Measurements from ENCODE around the gene LCN12.

LCN12 gene

DNA sequence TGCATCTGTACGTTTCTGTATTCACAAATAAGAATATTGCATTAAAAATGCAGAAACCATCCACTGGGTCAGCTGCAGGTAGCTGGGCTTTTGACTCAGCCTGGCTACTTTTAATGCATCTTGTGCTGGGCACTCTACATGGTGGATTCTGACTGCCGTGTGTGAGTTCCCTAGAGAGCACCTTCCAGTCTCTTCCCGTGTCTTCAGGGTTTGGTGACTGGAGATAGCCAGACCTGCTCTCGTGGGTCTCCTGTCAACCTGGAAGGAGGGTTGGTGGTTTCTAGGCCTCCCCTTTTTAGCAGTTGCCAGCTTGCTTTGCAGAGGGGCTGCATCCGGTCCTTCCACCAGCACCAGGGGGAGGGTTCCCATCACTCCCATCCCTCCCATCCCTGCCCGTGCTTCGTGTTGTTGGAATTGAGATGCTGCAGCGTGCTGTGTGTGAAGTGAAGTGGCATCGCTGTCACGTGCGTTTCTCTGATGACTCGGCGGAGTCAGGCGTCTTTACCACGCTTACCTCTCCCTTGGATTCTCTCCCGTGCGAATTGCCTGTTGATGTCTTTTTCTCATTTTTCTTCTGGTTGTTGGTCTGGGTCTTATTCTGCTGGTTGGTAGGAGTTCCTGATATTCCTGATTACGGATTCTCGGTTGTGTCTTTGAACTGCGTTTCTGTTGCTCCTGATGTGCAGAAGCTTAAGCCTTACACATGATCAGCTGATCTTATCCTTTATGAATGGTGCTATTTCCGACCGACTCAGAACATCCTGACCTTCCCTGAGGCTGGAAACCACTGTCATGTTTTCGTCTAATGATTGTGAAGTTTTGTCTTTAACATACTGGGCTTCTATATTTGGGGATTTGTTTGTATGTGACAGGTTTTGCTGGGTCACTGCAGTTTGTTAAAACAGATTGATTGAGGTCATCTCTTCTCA lies 24.5 kb upstream of the LCN12 start:
- no peak for DNase-seq

DNA sequence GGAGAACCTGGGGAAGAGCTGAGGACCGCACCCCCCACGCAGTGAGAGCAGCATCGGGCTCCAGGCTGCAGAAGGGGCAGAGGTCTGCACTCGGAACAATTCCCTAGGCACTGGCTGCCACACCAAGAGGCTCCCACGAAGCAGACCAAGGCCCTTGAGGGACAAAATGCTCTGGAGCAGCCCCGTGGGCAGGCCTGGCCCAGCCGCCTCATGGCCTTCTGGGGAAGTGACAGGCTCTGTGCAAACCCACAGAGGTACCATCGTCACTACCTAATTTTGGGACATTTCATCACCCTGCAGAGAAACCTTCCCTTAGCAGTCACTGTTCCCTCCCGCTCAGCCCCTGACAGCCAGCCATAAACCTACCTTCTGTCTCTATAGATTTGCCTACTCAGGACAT lies 23.5 kb upstream of the LCN12 start:
- no peak for DNase-seq

DNA sequence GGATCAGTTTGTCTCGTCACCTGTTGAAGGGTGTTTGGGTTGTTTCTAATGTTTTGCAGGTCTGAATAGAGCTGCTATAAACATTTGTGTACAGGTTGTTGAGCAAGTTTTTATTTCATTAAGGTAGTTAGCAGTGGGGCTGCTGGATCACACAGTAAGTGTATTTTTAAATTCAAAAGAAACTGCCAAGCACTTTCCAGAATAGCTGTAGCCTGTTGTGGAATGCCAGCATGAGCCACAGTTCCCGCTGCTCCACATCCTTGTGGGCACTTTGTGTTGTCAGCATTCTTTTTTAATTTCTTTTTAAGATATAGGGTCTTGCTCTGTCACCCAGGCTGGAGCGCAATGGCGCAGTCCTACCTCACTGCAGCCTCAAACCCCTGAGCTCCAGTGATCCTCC lies 22.1 kb upstream of the LCN12 start:
- DNase-seq = no peak

DNA sequence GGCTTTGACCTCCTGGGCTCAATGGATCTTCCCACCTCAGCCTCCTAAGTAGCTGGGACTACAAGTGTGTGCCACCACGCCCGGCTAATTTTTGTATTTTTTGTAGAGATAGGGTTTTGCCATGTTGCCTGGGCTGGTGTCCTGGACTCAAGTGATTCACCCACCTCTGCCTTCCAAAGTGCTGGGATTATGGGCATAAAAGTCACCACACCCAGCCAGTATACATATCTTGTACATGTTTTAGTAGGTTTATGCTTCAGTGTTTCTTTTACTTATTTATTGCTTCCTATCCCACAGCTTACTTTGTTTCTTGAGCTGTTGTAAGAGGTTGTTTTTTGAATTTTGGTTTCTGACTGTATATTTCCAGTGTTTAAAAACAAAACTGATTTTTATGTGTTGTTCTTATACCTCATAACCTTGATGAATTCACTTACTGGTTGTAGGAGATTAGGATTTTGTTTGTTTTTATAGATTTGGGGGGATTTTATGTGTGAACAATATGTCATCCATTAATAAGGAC lies 20.4 kb upstream of the LCN12 start:
- DNase-seq = no peak

DNA sequence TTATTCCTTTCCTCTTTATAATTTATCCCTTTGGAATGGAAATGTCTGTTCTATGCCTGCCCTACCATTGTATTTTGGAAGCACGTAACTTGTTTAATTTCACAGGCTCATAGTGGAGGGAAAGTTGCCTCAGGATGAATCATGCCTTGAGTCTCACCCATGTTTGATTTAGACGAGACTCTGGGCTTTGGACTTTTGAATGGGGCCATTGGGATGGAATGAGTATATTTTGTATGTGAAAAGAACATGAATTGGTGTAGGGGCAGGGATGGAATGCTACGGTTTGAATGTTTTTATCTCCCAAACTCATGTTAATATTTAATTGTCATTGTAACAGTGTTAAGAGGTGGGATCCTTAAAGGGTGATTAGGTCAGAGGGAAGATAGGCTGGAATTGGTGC lies 17.8 kb upstream of the LCN12 start:
- DNase-seq = no peak

DNA sequence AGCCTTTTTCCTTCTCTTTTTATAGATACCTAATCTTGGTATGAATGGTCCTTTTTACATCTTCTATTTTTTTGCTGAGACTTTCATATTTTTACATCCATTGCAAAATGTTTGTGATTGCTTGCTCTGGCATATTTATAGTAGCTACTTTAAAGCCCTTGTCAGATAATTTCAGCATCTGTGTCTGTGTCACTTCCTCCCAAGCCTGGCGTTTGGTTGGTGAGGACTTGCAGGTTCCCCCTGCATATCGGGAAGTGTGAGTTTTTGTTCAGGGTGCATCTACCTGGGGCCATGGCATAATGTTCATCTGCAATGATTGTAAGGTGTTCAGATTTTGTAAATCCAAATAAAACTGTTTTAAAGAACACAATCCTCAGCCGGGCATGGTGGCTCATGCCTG lies 16.4 kb upstream of the LCN12 start:
- DNase-seq = no peak

DNA sequence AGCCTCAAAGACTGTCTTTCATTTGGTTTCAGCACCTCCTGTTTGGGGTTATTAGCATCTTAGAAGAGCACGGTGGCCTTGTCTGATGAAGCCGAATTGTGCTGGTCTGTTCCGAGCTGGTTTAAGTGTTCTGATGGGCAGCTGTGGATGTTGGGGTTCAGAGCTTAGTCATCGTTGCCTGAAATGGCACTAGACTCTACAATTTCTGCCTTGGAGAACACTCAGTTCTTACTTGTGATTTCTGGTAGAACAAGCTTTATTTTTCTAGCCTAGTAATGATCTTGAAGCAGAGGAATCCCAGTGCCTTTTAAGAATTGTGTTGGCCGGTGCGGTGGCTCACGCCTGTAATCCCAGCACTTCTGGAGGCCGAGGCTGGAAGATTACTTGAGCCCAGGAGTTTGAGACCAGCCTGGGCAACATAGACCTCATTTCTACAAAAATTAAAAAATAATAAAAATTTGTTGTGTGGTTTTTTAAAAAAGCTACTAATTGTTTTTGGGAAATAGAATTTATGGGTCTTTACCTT lies 15.4 kb upstream of the LCN12 start:
- DNase-seq = no peak

DNA sequence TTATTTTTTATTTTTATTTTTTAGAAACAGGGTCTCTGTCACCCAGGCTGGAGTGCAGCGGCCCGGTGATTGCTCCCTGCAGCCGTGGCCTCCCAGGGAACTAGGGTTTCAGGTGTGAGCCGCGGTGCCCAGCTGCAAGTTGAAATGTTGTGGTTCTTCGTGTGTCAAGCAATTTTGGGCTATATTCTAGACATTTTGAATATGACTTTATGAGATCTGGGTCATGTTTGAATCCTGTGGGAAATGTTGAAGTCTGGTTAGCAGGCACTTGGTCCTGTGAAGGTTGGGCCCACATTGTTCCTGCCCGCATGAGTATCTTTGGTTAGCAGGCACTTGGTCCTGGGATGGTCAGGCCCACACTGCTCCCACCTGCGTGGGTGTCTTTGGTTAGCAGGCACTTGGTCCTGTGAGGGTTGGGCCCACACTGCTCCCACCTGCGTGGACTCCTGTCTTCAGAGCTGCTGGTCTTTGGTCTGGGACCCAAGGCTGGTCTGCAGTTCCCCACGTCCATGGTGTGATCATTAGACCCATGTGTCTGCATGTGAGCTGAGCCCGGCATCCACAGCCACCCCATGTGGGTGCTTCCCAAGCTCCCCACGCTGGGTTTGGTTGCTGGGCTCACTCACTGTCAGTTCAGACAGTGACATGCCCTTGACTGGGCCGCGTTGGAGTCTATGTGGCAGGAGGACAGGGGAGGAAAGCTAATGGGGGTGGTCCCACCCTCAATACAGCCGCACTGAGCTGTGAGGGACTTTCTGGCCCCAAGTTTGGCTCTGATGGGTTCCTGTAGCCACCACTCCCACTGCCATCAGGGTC lies 14.7 kb upstream of the LCN12 start:
- no peak for DNase-seq

DNA sequence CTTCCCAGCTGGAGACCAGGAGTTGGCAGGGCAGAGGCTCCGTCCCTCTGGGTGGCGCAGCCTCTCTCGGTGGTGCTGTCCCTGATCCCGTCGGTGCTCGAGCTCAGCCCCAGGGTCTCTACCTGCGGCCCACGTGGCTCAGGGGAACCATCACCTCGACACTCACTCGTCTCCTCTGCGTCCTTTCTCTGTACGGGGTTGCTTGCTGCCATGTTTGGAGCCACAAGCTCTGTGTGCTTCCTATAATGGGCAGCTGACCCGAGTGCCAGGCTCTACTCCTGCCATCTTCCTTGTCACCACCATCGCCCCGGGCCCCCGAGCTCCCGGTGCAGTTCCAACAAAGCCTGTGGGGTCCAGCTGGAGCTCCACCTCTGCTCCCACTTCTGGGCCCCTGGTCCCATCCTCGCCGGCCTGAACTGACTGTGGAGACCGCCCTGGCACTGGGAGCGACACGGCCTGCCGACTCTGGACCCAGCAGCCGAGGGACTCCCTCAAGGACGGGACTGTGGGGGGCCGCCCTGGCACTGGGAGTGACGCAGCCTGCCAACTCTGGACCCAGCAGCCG lies 12.6 kb upstream of the LCN12 start:
- DNase-seq = no peak

DNA sequence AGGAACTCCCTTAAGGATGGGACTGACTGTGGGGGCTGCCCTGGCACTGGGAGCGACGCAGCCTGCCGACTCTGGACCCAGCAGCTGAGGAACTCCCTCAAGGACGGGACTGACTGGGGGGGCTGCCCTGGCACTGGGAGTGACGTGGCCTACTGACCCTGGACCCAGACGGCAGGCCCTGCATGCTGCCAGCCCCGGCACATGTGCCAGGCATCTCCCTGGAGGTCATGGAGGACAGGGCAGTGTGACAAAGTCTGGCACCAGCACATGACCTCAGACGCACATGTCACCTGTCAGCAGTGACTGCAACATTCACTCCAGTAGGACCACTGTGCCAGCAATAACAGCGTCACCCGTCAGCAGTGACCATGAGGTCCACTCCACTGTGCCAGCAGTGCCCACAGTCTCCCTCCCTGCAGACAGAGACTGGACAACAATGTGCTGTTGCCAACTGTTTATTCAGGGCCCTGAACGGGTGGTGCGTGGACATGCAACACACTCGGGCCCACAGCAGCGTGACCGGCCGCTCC lies 12.0 kb upstream of the LCN12 start:
- no peak for DNase-seq

DNA sequence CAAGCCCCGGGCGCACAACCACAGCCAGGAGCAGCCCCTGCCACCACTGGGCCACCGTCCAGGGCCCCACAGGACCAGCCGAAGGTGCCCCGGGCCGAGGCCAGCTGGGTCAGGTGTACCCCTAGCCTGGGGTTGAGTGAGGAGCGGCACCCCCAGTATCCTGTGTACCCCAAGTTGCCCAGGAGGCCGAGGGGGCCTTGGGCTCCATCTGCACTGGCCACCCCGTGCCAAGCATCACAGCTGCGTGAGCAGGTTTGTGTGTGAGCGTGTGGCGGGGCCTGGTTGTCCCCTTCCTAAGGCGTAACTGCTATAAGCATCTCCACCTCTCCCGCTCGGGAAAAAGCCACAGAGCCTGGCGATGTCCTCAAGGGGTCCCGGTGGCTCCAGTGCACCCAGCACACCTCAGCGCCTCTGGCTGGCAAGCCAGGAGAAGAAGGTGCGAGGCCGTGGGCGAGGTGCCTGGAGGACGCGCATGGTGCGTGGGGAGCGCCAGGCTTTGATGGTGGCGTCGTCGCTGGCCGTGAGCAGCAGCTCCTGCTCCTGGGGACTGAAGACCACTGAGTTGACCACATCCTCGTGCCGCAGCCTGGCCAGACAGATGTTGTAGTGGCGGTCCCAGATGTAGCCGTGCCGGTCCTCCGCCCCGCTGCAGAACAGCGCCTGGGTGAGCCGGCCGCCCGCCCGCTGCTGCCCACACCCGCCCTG lies 11.4 kb upstream of the LCN12 start:
- DNase-seq = no peak

DNA sequence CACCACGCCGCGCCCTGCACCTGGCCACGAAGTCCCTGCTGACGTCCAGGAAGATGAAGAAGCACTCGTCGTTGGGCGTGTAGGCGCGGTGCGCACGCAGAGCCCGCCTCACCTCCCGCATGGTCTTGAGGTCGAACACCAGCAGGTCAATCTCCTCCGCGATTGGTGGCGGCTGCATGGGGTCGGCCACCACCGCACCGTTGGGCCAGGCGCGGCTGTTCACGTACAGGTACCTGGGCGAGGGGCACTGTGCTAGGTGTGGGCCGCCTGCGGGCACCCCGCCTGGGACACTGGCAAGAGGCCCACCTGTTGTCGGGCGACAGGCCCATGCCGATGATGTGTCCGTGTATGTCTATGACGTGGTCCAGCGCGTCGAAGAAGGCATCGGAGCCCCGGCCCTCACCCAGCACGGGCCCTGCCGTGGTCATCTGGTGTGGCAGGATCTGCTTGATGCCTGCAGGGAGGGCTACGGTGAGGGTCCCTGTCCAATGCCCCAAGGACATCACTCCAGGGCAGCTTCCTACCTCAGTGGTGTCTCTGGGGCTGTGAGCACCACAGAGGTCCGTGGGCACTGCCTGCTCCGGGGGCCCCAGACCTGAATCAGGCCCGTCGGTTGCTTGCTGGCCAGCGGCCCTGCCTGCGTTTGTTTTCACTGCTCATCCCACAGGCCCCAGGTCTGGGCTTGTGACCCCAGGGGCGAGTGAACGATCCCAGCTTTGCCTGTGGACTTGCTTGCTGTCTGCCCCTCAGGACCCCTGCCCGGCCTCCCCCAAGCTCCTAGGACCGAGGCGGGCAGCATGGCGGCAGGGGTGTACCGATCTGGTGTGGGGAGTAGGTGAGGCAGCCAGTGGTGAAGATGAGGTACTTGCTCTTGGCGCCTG lies 10.6 kb upstream of the LCN12 start:
- no peak for DNase-seq

DNA sequence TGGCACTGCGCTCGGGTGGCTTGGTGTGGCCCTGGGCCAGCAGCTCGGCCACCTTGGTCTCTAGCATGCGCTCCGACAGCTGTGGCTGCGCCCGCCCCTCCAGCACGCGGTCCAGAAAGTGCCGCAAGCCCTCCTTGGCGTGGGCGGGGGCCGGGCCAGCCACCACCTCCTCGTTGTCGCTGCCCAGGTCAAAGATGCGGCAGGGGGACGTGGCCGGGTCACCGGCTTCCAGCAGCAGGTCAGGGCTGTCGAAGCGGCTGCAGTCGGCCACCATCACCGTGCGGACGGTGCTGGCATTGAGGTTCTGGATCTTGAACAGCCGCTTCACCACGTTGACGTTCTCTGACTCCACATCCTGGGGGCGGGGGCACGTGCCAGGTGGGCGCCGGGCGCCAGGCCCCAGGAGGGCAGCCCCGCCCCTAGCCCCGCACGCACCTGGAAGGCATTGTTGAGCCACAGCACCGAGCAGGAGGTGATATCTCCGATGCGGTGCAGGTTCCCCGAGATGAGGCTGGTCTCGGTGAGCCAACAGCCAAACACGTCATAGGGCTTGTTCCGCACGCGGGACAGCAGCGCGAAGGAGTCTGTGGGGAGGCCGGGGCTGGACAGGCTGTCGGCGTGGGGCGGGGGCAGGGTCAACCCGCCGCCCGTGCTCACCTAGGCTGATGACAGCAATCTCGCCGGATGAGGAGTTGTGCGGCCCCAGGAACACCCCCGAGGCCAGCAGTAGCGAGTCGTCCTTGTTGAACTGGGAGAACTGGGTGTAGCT lies 9.8 kb upstream of the LCN12 start:
- no peak for DNase-seq

DNA sequence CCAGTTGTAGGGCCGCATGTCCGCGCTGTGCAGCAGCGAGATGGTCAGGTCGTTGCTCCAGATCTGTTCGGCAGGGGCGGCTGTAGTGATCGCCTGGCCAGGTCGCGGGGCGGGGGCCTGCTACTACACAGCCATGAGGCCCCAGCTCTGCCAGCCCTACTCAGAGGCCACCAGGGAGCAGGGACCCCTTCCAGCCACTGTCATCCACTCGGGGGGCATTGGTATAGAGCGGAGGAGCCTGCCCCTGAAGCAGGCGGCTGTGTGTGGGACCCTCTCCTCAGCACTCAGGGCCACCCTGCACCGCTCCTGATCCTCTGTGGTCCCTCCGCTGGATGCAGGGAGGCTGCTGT lies 9.2 kb upstream of the LCN12 start:
- no peak for DNase-seq

DNA sequence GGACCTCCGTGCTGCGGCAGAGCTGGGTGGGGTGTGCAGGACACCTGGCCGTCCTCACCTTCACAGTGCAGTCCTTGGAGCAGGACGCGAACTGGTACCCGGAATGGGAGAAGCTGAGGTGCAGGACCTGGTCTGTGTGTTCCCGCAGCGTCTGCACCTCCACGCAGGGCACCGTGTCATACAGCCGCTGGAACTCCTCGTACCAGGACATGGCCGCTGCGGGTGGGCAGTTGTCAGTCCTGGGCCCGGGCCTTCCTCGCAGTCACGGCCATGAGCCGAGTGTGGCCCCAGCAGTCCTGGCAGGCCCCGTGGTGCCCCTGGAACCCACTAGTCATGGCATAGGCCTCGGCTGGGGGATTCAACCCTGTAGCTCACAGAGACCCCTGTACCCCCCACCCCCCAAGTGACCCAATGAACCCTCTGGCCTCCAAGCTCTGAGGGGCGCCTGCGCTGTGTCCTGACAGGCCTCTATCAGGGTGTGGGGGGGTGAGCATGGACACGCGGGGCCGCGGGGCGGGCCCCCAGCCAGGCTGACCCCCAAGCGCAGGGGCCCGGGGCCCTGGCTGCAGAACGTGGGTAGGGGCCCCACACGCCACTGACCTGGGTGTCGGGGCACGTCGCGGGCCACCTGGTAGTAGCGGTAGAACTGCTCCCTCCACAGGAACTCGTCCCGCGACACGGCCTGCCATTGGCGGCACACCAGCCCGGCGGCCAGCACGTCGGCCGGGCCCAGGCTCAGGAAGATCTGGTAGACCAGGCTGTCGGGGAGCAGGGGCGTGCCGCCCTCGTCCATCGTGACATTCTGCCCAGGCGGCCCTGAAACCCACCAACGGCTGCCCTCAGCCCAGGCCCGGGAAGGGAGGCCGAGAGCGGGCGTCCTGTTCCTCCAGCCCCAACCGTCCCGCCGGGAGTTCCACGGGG lies 8.5 kb upstream of the LCN12 start:
- DNase-seq = no peak

DNA sequence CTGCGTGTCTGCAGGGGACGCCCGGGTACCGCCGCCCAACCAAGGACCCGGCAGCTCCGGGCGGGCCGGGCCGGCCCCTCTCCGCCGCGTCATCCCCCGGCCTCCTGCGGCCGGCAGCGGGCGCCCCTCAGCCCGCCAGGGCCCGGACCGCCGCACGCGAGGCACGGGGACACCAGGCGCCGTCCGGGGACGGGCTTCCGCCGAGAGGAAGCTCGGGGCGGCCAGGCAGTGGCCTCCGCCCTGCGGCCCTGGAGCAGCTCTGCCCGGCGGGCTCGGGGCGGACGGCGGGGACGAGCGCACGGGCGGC lies 7.9 kb upstream of the LCN12 start:
- peak; percentile 54 for DNase-seq

DNA sequence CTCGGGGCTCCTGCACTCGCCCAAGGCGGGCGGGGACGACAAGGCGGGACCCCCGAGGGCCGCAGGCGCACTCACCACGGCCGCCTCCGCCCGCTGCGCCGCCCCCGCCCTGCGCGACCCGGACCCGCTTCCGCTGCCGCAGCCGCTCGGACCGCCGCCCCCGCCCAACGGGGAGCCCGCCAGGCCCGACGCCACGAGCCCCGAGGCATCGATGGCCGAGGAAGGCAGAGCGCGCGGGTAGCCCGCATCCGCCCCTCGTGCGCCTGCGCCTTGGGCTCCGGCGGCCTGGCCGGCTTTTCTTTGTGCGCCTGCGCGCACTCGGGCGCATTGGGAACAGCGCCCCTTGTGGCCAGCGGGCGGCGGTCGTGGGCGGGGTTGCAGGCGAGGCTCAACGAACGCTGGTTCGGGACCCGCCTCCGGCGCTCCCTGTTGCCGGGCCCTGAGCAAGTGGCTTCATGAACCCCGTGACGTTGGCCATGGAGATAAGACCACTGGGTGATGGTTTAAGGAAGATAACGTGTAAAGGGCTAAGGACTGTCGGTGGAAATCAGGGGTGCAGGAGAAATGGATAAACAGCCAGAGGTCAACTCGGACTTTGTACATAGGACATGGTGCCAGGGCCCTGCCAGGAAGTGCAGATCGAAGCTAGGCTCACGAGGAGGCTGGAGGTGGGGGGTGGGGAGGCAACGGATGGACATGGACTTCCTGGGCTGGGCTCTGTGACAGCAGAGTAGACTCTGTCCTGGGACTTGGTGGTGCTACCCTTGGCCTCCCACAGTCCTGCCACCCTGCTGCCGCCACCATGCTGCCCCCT lies 7.3 kb upstream of the LCN12 start, which contains the start of the genes C8G and FBXW5:
Gene C8G (plus strand): TSS at position 725 of the 814 bp plus-strand sequence. CDS start 78 bp downstream, at position 803.
Gene FBXW5 (minus strand): TSS at position 220 of the 814 bp plus-strand sequence. CDS start 655 bp downstream, outside the sequence.
- DNase-seq = peak; percentile 93
